ENCODE data around the gene IL4I1.
"Not testable (repeated sequence)": the region's sequence is repeated elsewhere in the genome, so short reads cannot be mapped to it uniquely, and the experiment has no call there.

The IL4I1 gene, protein sequence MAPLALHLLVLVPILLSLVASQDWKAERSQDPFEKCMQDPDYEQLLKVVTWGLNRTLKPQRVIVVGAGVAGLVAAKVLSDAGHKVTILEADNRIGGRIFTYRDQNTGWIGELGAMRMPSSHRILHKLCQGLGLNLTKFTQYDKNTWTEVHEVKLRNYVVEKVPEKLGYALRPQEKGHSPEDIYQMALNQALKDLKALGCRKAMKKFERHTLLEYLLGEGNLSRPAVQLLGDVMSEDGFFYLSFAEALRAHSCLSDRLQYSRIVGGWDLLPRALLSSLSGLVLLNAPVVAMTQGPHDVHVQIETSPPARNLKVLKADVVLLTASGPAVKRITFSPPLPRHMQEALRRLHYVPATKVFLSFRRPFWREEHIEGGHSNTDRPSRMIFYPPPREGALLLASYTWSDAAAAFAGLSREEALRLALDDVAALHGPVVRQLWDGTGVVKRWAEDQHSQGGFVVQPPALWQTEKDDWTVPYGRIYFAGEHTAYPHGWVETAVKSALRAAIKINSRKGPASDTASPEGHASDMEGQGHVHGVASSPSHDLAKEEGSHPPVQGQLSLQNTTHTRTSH
- 1.1 to 5.1 reads per million in 2 donors for total RNA-seq

DNA sequence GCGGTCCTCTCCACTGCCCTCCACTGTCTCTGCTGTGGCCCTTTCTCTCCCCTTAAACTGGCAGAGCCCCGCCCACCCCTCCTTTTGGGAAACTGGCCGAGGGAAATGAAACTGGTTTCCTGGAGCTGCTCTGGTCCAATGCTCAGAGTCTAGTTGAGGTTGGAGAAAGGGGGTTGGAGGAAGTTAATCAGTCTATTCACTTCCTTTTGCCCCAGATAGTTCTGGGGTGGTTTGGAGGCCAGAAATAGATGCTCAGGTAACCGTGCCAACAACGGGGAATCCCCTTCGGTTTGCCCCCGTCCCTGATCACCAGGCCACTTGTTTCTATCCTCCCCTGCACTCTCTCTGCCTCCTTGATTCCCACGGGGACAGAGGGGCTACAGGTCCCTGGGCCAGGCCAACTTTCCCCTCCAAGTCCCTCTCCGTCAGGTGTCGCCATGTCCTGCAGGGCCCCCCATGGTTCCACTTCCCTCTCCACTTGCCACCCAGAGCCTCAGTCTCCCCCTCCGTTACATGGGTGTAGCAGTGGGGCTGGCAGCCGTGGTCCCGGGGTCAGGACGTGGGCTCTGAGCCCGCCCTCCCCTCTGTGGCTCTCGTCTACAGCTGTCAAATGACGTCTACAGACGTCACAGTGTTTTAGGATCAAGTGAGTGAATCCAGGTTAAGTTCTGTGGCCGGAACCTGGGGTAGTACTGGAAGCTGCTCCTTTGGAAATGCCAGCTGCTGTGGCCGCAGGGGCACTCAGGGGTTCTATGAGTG is at the start of gene IL4I1:
IL4I1 (minus strand) TSS at position 25 of the 759 bp plus-strand sequence. CDS start 727 bp downstream, outside the sequence.
- peak; percentile 24 for DNase-seq

DNA sequence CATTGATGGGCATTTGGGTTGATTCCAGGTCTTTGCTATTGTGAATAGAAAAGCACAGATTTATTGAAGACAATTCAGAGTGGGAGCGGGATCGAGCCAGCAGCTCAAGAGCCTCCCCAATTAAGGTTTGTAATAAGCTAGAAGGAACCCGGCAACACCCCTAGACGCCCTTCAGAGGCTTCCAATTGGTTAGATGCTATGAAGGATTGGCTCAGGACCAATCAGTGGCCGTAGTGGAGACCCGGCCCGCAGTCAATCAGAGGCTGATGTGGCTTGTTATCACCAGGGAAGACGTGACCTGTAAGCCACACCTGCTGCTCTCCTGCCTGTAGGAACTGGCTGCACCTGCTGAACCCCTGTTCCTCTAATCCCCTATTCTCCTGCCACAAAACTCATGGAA is 49.7 kb upstream of the IL4I1 start:
- DNase-seq, result no peak

DNA sequence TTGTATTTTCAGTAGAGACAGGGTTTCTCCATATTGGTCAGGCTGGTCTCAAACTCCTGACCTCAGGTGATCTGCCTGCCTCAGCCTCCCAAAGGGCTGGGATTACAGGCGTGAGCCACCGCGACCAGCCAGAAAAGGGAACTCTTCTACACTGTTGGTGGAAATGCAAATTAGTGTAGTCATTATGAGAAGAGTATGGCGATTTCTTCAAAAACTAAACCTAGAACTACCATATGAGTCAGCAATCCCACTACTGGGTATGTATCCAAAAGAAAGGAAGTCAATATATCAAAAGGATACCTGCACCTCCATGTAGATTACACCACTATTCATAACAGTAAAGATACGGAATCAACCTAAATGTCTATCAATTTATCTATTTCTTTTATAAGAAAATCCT is 47.9 kb upstream of the IL4I1 start:
- DNase-seq, result not testable (repeated sequence)

DNA sequence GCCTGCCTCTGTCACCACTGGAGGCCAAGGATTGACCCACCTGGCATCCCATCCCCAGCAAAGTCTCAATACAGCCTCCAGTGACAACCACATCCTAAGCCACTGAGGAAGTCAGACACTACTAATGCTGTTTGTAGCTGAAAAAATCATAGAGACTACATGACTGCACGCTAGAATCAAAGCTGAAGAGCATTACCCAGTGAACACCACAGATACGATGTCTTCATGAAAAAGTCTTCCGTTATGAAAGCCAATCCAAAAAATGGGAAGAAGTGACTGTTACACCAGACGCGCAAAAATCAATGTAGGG is 43.8 kb upstream of the IL4I1 start:
- no peak for DNase-seq

DNA sequence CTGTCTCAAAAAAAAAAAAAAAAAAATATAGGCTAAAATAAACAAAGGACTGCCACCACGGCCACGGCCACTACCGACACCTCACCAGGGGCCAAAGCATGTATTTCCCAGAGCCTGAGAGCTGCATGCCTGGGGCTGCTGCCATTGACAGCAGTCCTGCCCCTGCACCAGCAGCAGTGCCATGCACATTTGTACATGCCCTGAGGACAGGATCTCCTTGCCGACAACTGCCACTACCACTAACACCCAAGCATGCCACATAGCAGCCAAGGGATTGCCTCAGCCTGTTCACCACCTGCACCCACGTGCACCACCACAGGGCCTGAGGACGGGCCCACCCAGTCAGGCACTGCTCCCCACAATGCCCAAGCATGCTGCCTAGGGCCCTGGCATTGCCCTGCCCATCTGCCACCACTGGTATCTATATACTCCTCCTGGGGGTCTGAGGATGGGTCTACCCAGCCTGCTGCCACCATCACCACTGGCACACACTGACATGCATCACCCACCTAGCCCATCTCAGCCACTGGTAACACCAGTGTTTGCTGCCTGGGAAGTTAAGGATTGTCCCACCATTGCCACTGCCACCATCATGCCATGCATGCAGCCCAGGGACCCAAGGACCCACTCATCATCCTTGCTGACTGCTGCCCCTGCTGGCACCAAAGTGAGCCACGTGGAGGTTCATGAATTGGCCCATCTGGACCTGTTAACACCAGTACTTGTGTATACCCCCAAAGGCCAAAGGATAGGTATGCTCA is 43.2 kb upstream of the IL4I1 start:
- DNase-seq, result no peak

DNA sequence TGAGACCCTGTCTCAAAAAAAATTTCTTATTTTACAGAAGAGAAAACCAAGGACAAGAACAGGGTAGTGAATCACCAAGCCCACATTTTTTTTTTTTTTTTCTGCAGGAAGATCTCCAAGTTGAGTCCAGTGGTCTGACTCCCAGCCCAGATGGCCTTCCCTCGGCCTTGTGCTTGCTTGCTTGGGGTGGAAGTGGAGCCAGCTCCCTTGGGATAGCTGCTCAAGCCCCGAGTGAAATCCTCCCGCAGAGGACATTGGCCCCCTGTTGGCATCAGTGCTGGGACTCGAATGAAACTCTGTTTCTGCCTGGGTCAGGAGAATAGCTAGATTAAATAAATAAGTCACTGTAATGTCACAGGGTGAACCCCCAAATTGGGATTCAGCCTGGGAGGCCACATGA is 42.0 kb upstream of the IL4I1 start:
- DNase-seq, result no peak

DNA sequence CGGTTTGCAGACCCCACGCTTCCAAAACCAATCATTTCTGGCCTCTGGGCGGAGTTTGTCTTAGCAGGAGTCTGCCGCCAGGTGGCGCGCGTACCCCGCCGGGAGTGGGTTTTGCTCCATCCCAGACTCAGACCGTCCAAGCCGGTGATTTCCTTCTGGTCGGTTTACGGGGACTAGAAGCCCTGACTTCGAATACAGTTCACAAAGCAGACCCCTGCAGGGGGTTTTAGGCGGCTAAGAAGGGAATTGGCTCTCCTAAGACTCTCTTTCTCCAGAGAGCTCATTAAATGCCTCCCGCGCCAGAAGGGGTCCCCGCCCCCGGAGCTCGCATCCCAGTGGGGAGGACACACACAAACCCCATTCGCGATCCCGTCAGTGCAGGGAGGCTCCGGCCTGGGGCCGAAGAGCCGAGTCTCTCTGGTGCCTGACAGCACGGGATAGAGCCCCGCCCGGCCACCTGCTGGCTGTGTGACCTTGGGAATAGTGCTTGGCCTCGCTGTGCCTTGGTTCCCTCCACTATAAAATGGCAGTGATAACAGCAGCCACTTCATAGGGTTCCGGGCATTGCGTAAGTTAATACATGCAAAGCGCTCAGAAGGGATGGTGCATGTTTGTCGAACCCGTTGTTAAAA is 41.2 kb upstream of the IL4I1 start:
- DNase-seq, result peak; percentile 58

DNA sequence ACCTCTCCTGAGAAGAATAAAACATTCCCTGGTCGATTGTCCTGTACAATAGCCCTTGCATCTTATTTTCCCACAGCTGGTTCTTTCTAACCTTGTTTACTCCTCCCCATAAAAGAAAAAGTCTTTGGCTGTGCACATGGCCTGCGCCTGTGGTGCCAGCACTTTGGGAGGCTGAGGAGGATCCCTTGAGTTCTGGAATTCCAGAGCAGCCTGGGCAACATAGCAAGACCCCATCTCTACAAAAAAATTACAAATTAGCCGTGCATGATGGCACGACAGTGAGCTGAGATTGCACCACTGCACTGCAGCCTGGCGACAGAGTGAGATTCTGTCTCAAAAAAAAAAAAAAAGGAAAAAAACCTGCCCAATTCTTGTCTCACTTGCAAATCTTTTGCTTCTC is 39.9 kb upstream of the IL4I1 start:
- no peak for DNase-seq

DNA sequence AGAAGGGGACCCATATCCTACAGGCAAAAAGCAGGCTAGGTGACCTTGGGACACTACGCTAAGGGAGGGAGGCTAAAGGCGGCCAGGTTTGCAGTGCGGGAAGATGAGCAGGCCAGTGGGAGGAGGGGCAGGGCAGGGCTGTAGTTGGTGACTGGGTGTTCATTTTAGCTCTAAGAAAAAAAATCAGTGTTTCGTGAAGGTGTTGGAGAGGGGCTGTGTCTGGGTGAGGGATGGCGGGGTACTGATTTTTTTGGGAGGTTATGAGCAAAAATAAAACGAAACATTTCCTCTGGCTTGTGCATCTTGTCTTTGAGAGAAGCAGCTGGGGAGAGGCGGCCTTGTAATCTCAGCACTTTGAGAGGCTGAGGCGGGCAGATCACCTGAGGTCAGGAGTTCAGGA is 37.0 kb upstream of the IL4I1 start:
- no peak for DNase-seq

DNA sequence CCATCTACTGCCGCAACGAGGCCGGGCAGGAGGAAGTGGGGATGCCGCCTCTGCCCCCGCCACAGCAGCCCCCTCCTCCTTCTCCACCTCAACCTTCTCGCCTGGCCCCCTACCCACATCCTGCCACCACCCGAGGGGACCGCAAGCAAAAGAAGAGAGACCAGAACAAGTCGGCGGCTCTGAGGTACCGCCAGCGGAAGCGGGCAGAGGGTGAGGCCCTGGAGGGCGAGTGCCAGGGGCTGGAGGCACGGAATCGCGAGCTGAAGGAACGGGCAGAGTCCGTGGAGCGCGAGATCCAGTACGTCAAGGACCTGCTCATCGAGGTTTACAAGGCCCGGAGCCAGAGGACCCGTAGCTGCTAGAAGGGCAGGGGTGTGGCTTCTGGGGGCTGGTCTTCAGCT is 36.0 kb upstream of the IL4I1 start:
- DNase-seq, result peak; percentile 30

DNA sequence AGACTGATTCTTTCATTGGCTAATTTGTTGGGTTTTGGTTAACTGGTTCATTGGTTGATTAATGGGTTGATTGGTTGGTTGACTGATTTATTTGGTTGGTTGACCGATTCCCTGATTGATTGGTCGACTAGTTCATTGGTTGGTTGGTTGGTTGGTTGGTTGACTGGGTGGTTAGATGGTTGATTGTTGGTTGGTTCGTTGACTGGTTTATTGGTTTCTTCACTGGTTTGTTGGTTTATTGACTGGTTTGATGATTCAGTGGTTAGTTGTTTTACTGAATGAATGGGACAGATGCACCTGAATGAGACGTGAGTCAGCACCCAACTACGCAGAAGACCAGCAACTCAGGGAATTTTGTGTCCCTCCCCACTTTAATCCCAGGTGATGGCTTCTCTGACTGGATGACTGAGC is 35.4 kb upstream of the IL4I1 start:
- DNase-seq, result no peak

DNA sequence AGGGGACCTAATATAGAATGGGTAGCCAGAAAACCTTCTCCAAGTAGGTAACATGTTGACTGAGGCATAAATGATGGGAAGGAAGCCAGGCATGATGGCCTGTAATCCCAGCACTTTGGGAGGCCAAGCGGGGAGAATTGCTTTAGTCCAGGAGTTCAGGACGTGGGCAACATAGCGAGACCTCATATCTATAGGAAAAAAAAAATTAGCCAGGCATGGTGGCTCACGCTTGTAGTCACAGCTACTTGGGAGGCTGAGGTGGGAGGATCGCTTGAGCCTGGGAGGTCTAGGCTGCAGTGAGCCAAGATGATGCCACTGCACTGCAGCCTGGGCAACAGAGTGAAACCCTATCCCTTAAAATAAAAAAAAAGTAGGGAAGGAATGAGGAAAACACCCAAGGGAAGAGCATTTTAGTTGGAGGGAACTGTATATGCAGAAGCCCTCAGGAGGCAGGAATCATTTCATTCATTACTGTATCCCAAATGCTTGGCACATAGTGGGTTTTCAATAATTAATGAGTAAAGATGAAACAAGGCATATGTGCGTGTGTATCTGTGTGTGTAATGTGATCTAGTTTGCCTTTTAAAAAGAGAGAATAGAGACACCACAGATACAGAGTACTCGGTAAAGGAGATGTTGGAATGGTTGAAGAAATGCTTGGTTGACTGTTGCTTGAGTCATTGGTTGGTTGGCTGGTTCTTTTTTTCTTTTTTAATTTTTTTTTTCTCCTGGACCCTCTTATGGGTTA is 34.8 kb upstream of the IL4I1 start:
- no peak for DNase-seq

DNA sequence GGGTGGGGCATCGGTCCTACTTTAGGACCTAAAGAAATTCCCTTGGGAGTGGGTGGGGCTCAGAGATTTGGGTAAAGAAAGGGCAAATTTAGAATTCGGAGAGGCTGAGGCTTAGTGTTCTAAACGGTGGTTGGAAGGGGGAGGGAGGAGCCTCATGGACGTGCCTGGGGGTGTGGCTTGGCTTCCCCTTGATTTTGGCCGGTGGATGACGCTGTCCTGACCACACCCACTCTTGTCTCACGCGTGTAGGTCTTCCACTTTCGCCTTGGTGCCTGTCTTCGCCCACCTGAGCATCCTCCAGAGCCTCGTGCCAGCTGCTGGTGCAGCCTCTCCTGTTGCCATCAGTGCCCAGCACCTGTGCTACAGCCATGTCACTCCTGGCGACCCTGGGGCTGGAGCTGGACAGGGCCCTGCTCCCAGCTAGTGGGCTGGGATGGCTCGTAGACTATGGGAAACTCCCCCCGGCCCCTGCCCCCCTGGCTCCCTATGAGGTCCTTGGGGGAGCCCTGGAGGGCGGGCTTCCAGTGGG is 33.9 kb upstream of the IL4I1 start:
- DNase-seq, result no peak

DNA sequence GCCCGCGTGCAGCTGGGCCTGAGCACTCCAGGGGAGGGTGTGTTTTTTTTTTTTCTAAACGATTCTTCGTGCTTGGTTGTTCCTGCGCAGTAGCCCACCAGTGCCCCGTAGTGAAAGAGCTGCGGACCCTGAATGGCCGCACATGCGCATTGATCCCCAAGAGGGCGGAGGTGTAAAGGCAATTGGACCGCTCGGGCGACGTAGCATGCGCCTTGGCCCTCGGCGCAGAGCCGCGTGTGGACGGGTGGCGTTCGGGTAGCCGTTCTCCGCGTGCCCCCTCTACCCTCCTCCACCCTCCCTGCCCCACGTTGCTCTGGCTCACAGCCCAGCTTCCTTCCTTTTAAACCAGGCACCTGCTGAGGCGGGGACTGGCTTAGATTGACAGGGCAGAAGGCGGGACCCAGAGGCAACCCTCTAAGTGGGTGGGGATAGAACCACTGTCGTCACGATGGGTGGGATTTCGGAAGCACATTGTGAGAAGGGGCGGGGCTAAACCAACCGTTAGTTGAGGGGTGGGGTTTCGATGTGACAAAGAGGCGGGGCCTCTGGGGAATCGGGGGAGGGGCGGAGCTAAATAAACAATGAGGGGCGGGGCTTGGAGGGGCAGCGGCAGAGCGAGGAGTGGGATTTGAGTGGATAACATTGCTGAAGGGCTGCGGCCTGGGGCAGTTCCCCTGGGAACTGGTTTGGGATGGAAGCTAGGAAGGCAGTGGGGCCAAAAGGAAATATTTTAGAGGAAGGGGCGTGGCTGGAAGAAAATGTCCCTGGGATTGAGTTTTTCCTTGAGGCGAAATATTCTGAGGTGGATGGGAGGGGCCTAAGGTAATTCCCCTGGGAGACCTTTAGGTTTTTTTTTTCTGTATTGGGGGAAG is 33.2 kb upstream of the IL4I1 start:
- DNase-seq, result peak; percentile 74

DNA sequence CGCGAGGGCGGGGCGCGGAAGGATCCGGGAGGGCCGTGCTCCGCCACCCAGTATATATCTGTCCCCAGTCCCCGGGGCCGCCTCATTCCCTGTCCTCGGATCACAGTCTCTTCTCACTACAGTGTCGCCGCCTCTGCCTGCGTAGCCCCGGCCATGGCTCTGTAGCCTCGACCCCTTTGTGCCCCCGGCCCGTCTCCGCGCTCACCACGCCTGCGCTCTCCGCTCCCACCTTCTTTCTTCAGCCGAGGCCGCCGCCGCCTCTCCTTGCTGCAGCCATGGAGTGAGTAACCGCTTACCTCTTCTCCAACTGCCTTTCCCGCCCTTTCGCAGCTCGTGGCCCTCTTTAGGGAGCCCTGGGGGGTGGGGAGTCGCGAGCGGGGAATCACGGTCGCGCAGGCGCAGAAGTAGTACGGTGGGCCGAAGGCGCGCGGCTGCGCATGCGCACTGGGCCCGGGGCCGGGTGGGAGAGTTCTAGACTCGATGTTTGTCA is 32.5 kb upstream of the IL4I1 start, which contains the start of the genes ATF5 and NUP62:
ATF5 (plus strand) TSS at position 85 of the 490 bp plus-strand sequence. CDS start 1,646 bp downstream, outside the sequence.
NUP62 (minus strand) TSS at position 384 of the 490 bp plus-strand sequence. CDS start 19,697 bp downstream, outside the sequence.
- peak; percentile 80 for DNase-seq

DNA sequence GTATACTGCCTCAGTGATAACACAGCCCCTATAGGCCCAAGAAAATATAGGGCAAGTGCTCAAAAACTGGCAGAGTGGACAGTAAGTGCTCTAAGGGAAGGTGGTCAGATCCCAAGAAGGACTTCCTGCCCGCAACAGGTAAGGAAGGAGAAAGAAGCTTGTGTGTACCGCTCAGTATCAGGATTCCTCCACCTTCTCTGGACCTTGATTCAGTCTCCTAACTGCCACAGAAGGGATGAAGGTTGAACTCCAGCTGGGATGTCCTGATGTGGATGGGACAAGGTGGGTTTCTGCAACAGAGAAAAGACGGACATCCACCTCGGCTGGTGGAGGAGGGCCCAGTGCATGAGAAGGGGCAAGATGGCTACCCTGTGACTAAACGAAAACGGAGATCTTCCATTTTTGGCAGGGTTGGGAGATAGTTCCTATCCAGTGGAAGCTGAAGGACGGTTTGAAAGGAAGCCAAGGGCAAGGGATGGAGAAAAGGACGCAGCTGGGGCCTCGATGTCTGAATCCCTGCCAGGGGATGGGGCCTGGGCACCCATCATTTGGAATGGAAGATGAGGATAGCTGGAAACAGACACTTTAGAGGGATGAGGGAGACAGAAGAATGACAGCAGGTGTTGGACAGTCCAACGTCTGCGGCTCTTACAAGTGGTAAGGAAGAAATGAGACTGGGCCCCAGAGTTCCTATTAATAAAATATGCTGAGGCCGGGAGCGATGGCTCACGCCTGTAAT is 31.0 kb upstream of the IL4I1 start:
- no peak for DNase-seq

DNA sequence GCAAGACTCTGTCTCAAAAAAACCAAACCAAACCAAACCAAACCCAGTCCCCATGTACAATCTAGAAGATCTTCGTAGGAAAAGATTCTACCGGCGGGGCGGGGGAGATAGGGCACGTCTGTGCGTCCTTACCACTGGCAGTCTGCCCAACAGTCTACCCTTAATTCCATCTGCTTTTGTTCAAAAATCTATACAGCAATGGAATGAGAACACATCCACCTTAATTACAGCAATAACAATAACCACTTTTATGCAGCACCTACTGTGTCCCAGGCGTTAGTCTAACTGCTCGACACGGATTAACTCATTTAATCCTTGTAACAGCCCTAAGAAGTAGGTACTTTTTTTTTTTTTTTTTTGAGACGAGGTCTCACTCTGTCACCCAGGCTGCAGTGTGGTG is 29.8 kb upstream of the IL4I1 start:
- DNase-seq, result no peak

DNA sequence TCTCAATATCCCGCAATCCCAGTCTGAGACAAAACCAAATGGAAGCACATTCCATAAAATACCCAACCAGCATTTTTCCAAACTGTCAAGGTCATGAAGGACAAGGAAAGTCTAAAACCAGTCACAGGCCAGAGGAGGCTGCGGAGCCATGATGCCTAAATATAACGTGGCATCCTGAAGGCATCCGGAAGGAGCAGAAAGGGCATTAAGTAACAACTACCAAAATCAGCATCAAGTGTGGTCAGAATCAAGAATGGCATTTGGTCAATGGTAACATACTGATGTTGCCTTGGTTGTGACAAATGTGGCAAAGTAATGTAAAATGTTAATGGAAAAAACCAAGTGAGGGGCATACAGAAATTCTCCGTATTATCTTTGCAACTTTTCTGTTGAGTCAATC is 28.8 kb upstream of the IL4I1 start:
- DNase-seq, result no peak

DNA sequence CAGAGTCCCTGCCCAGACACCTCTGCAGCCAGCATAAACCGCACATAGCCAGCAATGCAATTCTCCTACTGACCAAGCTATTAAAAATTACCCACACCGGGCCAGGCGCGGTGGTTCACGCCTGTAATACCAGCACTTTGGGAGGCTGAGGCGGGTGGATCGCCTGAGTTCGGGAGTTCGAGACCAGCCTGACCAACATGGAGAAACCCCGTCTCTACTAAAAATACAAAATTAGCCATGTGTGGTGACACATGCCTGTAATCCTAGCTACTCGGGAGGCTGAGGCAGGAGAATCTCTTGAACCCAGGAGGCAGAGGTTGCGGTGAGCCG is 28.2 kb upstream of the IL4I1 start:
- not testable (repeated sequence) for DNase-seq

Data from activated gamma-delta T cell (primary cell).